Skeletal muscle tissue (tissue), 4 donors: ENCODE measurements around the gene RERE. TPM values are rescaled to one million over a fixed set of nuclear protein-coding genes. Genes with fewer than 3 reads are reported as not detected.

ENCODE experiments used
- H3K27ac ChIP-seq: one replicate; pipeline ENCODE4 v1.7.0; 2013; ENCODE audit warnings: mild to moderate bottlenecking, low read depth, low read length, inconsistent platforms
- H3K27me3 ChIP-seq, 3 donors: one replicate each; pipeline ENCODE4 v1.7.0; 2013; ENCODE audit warnings: low read length in 3 of 3; ENCODE audit not compliant: control insufficient read depth in 3 of 3, insufficient read depth in 3 of 3
- H3K36me3 ChIP-seq, 3 donors: one replicate each; pipeline ENCODE4 v1.7.0; 2013; ENCODE audit warnings: low read length in 3 of 3; ENCODE audit not compliant: control insufficient read depth in 3 of 3, insufficient read depth in 3 of 3
- H3K4me1 ChIP-seq, 3 donors: one replicate each; pipeline ENCODE4 v1.7.0; 2013; ENCODE audit warnings: low read length in 3 of 3, mild to moderate bottlenecking in 3 of 3; ENCODE audit not compliant: control insufficient read depth in 3 of 3, insufficient read depth in 3 of 3
- H3K4me3 ChIP-seq, 3 donors: one replicate each; pipeline ENCODE4 v1.7.0; 2013; ENCODE audit warnings: low read length in 3 of 3
- H3K9ac ChIP-seq, 3 donors: one replicate each; pipeline ENCODE4 v1.7.0; 2013; ENCODE audit warnings: low read length in 3 of 3, mild to moderate bottlenecking in 3 of 3, moderate library complexity in 2 of 3, low read depth in 1 of 3
- H3K9me3 ChIP-seq, 3 donors: one replicate each; pipeline ENCODE4 v1.7.0; 2013; ENCODE audit warnings: low read length in 3 of 3; ENCODE audit not compliant: control insufficient read depth in 3 of 3
- total RNA-seq: library from RNA; depleted of rRNA; stranded (reverse); fragments of >200 nt; gene quantifications from one replicate; pipeline ENCODE4 v1.2.3, GENCODE V29; 2014
- donor health status: Osteomylitis.

The RERE gene
- total RNA-seq, 1 donor from 2014 or later, result 212 TPM

DNA sequence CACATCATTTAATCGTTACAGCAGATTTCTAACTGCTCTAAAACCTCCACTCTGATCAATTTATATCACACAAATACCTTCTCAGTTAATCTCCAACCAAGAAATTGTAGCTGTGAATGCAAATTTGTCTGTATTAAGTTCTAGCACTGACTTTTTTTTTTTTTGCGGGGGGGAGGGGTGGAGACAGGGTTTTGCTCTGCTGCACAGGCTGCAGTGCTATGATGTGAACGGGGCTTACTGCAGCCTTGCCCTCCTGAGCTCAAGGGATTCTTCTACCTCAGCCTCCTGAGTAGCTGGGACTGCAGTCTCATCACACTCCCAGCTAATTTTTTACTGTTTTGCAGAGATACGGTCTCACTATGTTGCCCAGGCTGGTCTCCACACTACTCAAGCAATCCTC lies 163.6 kb downstream of the RERE start:
- Histone ChIP-seq H3K36me3 (no peaks in the 10 kb centered on the region), H3K9me3 (no peaks in the 10 kb centered on the region), H3K4me3 (no peak overlapping the region), H3K27me3 (no peaks in the 10 kb centered on the region), H3K4me1 (peaks cover 11 to 18% (median 12%) of the 10 kb centered on the region in 3 donors), H3K27ac (no peak overlapping the region), H3K9ac (no peak overlapping the region)

DNA sequence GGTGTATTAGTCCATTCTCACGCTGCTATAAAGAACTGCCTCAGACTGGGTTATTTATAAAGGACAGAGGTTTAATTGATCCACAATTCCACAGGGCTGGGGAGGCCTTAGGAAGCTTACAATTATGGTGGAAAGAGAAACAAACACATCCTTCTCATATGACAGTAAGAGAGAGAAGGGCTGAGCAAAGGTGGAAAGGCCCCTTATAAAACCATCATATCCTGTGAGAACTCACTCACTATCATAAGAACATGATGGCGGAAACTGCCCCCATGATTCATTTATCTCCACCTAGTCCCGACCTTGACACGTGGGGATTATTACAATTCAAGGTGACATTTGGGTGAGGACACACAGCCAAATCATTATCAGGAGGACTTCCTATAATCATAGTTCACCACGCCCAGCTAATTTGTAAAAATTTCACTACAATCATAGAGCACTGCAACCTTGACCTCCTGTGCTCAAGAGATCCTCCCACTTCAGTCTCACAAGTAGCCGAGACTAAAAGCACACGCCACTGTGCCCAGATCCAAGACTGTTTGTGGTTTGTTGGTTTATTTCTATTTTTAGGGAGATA lies 164.9 kb downstream of the RERE start:
- Histone ChIP-seq H3K27ac (peak overlapping the region; percentile 29), H3K4me1 (peaks cover 12 to 22% (median 17%) of the 10 kb centered on the region in 3 donors), H3K36me3 (no peaks in the 10 kb centered on the region), H3K27me3 (no peaks in the 10 kb centered on the region), H3K9ac (no peak overlapping the region), H3K9me3 (no peaks in the 10 kb centered on the region), H3K4me3 (no peak overlapping the region)

DNA sequence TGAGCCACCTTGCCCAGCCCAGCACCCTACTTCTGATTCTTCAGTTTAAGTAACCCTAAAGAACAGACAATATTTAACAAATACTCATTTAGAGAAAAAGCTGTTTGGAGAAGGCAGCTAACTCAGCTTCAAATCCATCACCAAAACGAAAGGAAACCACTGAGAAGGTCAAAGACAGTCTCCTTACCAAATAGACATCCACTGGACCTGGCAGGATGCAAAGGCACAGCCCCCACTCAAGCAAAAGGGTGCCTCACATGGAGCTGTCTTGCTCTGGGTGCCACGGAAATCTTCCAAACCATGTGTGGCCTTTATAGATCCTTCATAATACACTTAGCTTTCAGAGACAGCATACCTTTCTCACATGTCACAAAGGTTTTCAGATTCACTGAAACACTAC lies 165.5 kb downstream of the RERE start:
- H3K4me3 ChIP-seq, result no peak overlapping the region
- no peak overlapping the region for H3K9ac ChIP-seq
- peak overlapping the region; percentile 29 for H3K27ac ChIP-seq
- no peaks in the 10 kb centered on the region for H3K36me3 ChIP-seq
- no peaks in the 10 kb centered on the region for H3K9me3 ChIP-seq
- H3K27me3 ChIP-seq, result no peaks in the 10 kb centered on the region
- peaks cover 12 to 26% (median 19%) of the 10 kb centered on the region in 3 donors for H3K4me1 ChIP-seq

DNA sequence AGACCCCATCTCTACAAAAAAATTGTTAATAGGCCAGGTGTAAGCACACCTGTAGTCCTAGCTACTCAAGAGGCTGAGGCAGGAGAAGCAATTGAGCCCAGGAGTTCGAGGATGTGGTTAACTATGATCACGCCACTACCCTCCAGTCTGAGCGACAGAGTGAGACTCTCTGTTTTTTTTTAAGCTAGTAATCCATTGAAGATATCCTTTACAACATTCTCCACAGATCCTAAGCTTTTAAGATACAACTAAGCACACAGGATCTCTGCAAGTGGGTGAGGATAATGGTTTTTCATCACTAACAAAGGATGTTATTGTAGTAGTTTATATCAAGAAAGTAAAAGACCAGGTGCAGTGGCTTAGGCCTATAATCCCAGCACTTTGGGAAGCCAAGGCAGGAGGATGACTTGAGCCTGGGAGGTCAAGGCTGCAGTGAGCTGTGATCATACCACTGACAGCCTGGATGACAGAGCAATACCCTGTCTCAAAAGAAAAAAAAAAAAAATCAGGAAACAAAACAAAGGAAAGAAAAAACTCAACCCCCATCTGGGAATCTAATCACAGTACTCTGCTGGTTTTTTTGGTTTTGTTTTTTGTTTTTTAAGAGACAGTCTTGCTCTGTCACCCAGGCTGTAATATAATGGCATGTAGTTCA lies 166.1 kb downstream of the RERE start:
- Histone ChIP-seq H3K36me3 (no peaks in the 10 kb centered on the region), H3K27ac (peak overlapping the region; percentile 29), H3K9ac (no peak overlapping the region), H3K4me1 (peaks cover 18 to 32% (median 24%) of the 10 kb centered on the region in 3 donors), H3K9me3 (no peaks in the 10 kb centered on the region), H3K27me3 (no peaks in the 10 kb centered on the region), H3K4me3 (no peak overlapping the region)

DNA sequence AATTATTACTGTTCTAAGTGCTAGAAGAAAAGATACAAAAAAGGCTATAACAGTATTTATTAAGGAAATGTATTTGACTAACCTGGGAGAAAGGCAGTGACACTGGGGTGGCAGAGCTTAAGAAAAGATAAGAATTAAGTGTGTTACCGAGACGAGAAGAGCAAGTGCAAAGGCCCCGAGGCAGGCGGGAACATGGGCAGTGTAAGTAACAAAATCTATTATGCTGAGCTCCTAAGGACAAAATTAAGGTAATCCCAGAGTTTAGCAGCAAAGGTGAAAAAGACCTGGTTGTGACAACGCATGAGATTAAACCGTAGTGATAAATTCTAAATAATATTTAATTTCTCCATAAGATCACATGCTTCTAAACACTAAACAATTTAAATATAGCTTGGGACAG lies 167.6 kb downstream of the RERE start:
- H3K4me1 ChIP-seq, result peaks cover 18 to 32% (median 24%) of the 10 kb centered on the region in 3 donors
- no peaks in the 10 kb centered on the region for H3K27me3 ChIP-seq
- no peak overlapping the region for H3K27ac ChIP-seq
- no peak overlapping the region for H3K9ac ChIP-seq
- no peak overlapping the region for H3K4me3 ChIP-seq
- no peaks in the 10 kb centered on the region for H3K9me3 ChIP-seq
- H3K36me3 ChIP-seq, result no peaks in the 10 kb centered on the region

DNA sequence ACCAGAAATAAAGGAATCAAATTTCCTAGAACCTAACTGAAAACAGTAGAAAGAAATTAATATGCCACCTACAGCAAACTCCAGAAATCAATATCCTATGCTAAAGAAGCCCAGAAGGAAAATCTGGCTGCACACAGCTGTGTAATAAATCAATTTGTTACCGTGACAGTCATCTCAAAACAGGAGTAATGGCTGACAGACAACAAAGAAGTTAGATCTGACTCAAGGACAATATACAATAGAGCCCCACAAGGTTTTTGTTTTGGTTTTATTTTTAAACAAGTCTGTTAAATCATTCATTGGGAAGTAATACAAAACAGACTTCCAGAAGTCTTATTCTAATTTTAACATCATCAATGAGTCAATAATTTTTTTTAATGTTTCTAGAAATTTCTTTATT lies 168.4 kb downstream of the RERE start:
- Histone ChIP-seq H3K36me3 (no peaks in the 10 kb centered on the region), H3K9me3 (no peaks in the 10 kb centered on the region), H3K27ac (no peak overlapping the region), H3K27me3 (no peaks in the 10 kb centered on the region), H3K4me3 (no peak overlapping the region), H3K4me1 (peaks cover 18 to 34% (median 25%) of the 10 kb centered on the region in 3 donors), H3K9ac (no peak overlapping the region)

DNA sequence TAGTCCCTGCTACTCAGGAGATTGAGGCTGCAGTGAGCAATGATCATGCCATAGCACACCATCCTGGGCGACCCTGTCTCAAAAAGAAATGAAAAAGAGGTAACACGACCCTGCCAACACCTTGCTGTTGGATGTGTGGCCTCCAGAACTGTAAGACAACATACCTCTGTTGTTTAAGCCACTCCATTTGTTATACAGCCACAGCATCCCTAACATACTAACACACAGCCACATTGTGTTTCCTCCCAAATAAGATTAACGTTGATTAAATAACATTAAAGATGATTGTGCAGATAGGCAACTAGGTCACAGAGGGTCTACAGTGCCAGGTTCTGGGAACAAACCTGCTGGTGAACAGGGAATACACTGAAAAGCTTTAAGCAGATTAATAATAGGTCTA lies 170.4 kb downstream of the RERE start:
- no peaks in the 10 kb centered on the region for H3K27me3 ChIP-seq
- H3K27ac ChIP-seq, result peak overlapping the region; percentile 15
- no peaks in the 10 kb centered on the region for H3K9me3 ChIP-seq
- H3K9ac ChIP-seq, result no peak overlapping the region
- no peak overlapping the region for H3K4me3 ChIP-seq
- no peaks in the 10 kb centered on the region for H3K36me3 ChIP-seq
- peaks cover 20 to 27% (median 24%) of the 10 kb centered on the region in 3 donors for H3K4me1 ChIP-seq

DNA sequence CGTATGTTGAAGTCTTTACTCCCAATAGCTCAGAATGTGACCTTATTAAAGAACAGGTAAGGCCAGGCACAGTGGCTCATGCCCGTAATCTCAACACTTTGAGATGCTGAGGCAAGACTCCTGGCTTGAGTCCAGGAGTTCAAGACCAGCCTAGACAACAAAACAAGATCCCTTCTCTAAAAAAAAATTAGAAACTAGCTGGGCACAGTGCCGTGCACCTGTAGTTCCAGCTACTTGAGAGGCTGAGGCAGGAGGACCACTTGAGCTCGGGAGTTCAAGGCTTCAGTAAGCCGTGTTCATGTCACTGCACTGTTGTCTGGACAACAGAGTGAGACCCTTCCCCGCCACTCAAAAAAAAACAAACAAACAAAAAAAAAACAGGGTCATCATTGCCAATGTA lies 171.3 kb downstream of the RERE start:
- peaks cover 14 to 21% (median 18%) of the 10 kb centered on the region in 3 donors for H3K4me1 ChIP-seq
- no peaks in the 10 kb centered on the region for H3K9me3 ChIP-seq
- no peak overlapping the region for H3K9ac ChIP-seq
- no peak overlapping the region for H3K27ac ChIP-seq
- H3K36me3 ChIP-seq, result no peaks in the 10 kb centered on the region
- no peak overlapping the region for H3K4me3 ChIP-seq
- H3K27me3 ChIP-seq, result no peaks in the 10 kb centered on the region

DNA sequence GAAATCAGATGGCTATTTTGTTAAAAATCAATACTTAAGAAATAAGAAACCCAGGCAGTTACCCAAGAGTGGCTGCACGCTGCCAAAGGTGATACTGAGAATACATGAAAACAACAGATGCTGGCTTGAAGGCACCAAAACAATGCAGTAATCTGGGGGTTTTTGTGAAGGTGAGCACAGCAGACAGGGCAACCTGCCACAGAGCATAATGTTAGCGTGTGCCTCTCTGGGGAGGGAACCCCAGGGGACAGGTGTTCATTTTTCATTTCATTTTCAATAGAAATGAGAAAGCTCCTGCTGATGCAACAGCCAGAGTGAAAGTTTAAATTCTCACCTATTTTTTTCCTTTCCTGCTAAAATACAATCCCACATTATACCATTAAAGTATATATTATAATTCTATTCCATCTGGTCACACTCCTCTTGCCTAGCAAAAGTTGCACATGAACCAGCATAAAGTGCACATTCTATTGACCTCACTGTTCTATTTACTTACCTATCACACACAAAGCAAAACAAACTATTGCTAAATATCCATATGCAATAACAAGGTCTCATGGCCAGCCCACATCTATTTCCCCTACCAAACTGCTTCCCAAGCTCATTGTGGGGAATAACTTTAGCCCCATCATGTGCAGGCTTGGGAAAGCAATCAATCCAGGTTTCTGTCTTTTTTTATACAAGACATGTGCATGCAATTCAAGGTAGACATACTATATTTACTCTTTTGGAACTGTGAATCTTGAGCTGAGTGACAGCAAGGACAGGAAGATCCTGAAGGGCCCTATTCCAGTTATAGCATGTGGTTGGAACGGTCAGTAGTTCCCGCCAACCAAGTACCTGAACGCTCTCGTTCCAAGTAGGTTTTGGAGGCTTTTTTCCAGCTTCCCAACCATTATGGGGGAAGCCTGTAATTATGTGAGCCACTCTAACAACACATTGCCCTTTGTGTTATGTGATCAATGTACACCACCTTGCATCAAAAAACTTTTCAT lies 173.6 kb downstream of the RERE start:
- no peaks in the 10 kb centered on the region for H3K27me3 ChIP-seq
- no peak overlapping the region for H3K4me3 ChIP-seq
- no peaks in the 10 kb centered on the region for H3K36me3 ChIP-seq
- no peaks in the 10 kb centered on the region for H3K9me3 ChIP-seq
- no peak overlapping the region for H3K27ac ChIP-seq
- H3K4me1 ChIP-seq, result peaks cover 11 to 29% (median 18%) of the 10 kb centered on the region in 3 donors
- no peak overlapping the region for H3K9ac ChIP-seq

DNA sequence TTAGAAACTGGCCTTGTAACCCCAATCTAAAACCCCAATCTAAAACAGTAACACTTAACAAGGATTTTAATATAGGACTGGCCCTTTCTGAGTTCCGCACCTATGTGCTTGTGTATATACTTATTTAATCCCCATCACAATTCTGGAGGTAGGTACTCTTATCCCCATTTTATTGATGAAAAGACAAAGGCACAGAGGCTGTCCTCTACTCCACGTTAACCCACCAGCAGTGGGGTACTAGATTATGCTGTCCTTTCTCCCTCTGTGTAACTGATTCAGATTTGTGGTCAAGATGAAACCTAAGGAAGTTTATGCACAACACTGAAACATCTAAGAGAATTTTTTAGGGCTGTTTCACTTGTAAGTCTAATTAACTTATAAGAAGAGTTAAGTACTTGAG lies 175.3 kb downstream of the RERE start:
- no peaks in the 10 kb centered on the region for H3K27me3 ChIP-seq
- H3K27ac ChIP-seq, result no peak overlapping the region
- no peak overlapping the region for H3K9ac ChIP-seq
- H3K36me3 ChIP-seq, result no peaks in the 10 kb centered on the region
- peaks cover 11 to 22% (median 12%) of the 10 kb centered on the region in 3 donors for H3K4me1 ChIP-seq
- no peaks in the 10 kb centered on the region for H3K9me3 ChIP-seq
- no peak overlapping the region for H3K4me3 ChIP-seq
